HPDE6-E6E7 (cell line): ENCODE results near the gene SEMA3C.
A peak's percentile ranks its signal among the peaks of the same experiment; 100 is the strongest.
"Not testable (repeated sequence)": the region's sequence is repeated elsewhere in the genome, so short reads cannot be mapped to it uniquely, and the experiment has no call there.

Source experiments
- DNase-seq: peaks from one replicate; pipeline ENCODE4 v3.0.0; 2011; ENCODE audit warnings: missing footprints; ENCODE audit errors: extremely low spot score

SEMA3C gene

GRCh38 chr7:80926955-80927354 lies 8.1 kb upstream of the SEMA3C start:
- DNase-seq: not testable (repeated sequence)

GRCh38 chr7:80924090-80924489 lies 5.2 kb upstream of the SEMA3C start:
- DNase-seq: no peak

GRCh38 chr7:80923211-80923612 lies 4.4 kb upstream of the SEMA3C start:
- DNase-seq: no peak

DNA sequence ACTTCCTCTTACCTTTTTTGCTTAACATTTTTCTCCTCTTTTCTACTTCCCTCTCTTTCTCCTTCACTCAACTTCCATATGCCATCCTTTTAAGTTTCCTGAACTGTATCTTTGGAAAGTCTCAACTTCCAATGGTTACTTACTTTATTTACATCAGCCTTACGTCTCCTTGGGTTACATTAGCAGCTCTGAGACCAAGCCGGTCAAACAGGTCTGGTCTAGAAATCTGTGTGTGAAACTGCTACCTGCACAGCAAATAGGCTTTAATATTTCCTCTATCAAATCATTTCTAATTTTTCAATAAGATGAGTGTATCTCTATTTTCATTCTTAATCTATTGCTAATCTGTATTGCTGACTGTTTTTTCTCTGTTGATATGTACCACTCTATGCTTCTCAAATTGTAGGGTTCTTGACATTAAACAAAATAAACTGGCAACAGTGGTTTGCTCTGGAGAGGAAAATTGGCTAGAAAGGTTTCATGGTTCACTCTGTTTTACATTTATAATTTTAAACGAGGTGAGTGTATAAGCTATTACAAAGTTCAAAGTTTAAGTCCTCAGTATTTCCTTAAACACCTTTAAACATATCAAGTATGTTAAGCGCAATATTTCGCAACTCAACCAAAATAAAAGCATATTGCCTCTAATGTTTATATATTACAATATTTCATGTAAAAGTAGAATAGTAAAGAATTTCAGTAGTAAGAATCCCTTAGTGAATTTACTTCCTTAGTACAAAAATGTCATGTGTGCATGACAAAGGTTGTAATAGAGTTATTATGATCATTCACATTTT lies 3.6 kb upstream of the SEMA3C start:
- no peak for DNase-seq

- no peak for DNase-seq
These were observed 2.3 kb upstream of the SEMA3C start for GRCh38 chr7:80921130-80921529.

DNA sequence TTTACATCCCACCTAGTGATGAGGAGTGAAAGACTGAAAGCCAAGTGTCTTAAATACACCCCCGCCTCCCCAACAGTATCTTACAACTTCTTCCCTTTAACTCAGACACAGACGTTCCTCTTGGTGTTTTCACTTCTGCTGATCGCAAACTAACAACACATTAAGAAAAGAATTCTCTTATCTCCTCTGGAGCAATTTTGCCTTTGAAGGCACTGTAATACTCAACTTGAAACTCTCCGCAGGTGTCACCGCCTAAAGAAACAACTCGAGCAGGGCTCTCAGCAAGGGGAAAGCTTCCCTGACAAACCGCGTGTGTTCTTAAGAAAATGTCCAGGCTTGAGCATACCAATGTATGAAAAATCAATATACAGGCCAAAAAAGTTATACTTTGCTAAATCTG lies 452 bp downstream of the SEMA3C start:
- no peak for DNase-seq

DNA sequence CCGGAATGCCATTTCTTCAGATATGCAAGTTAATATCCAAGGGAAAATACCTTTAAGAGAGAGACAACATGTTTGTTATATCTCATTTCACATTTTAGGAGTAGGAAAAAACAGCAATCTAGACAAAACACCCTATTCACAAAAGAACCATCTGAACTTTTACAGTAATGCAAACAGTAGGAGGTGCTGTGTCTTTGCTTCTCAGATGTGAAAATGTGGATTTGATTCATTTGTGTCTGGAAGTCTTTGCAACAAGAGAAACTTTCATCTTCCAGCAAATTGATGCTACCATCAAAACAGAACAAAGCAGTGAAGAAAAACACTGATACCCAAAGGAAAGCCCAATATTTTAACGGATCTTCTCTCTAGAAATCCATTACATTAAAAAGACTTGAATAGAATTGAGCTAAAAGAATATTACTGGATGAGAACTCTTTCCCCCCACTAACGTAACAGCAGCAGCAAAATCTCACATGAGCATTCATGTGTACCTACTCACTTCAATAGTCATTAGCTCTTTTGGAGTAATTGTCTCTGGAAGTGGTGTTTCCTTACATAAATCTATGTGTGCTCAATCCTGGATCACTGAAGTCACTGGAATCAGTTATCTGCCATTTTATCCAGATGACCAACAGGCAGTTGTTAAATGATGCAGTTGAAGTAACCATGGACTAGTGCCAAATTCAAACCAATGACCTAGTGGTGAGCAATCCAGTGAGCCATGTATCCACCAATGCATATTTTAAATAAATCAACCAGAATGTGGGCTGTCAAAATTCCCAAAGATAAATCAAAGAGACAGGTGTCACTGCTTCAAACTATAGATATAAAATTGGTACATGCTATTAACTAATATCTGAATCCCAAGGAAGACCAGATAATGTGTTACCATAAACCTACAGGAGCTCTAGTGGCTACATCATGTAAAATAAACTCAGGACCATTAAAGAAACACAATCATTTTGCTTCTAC lies 1.8 kb downstream of the SEMA3C start:
- peak; percentile 36 for DNase-seq

- DNase-seq: no peak
These were observed 8.6 kb downstream of the SEMA3C start for GRCh38 chr7:80910228-80910627.

- no peak for DNase-seq
These were observed 10.5 kb downstream of the SEMA3C start for GRCh38 chr7:80908360-80908797.

DNA sequence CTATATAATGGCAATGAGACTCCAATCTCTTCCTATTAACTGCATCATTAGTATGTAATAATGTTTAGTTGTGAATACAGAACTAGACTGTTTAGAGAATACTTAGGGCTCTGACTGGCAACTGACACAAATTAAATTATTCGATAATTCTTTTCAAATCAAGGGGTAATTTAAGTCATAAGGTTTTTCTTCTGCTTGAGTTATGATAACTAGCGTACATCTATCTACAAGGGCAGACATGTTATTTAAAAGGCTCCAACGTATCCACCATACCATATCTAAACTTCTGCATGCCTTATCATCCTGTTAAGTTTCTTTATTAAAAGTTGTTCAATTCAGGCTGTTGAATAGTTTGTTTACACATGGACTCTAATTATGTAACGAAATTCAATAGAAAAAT lies 11.2 kb downstream of the SEMA3C start:
- DNase-seq: no peak

DNA sequence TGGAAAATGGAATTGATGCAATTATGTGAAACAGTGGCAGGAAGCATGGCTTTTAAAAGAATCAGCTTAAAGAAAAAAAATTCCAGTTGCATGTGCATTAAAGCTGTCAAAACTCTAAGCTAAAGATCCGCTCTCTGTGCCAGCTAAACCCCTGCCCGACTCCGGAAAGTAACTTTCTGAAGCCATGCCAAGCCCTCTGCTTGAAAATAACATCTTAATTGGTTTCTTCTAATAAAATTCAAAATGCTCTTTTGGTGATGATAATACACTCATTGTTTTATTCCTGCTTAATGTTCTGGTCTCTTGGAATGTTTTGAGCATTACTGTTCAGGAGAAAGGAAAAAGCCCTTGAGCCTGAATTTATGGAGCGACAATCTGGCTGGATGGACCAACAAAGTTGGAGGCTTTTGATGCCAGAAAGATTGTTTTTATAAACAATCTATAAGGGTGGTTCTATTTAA lies 11.7 kb downstream of the SEMA3C start:
- no peak for DNase-seq

- no peak for DNase-seq
These were observed 13.5 kb downstream of the SEMA3C start for GRCh38 chr7:80905334-80905733.

- no peak for DNase-seq
These were observed 16.0 kb downstream of the SEMA3C start for GRCh38 chr7:80902716-80903308.

DNA sequence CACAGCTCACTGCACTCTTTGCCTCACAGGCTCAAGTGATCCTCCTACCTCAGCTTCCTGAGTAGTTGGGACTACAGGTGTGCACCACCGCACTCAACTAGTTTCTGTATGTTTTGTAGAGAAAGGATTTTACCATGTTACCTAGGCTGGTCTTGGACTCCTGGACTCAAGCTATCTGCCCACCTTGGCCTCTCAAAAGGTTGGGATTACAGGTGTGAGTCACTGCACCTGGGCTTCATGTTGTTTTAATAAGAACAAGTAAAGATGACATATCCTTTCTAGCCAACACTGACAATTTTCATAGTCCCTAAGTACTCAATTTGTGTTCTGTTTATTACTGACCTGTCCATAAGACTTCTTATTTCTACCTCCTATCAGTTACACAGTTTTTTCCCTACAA lies 16.8 kb downstream of the SEMA3C start:
- no peak for DNase-seq

DNA sequence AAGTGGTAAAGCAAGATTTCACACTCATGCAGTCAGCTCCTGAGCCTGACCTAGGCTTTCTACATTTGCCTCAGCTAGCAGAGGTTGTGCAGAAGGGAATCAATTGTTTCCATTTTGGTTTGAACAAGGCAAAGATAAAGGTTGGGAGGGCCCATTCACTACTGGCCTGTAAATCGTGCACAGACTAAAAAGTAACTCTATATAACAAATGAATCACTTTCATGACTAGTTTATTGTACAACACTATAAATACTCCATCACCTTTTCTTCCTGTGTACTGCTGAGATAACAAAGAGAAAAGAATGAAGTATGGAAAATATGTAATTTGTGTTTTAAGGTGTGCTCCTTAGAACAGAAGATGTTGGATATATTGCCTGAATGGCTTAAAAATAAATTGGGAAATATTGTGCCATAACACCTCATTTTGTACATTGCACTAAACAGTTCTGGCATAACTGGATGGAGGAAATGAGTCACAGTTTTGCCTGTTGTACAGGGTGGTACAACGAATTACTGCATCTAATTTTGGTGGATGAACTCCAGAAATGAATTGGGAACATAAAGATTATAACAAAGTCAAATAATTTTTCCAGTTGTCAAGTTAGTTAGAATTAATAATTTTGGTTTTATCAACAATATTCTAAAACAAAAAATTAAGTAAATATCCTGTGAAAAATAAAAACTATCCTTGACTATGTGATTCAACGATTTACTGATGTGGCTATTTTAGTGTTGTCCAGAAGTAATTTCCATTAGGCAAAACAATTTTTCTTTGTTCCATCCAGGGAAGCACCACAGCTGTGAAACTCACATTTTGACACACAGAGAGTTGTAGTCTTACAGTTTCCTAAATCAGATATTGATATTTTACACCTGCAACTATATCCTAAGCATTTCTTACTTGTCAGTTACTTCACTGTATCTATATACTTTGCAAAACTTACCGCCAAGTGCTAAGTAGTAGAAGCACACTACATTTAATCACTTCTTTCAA lies 18.0 kb downstream of the SEMA3C start:
- DNase-seq: no peak

DNA sequence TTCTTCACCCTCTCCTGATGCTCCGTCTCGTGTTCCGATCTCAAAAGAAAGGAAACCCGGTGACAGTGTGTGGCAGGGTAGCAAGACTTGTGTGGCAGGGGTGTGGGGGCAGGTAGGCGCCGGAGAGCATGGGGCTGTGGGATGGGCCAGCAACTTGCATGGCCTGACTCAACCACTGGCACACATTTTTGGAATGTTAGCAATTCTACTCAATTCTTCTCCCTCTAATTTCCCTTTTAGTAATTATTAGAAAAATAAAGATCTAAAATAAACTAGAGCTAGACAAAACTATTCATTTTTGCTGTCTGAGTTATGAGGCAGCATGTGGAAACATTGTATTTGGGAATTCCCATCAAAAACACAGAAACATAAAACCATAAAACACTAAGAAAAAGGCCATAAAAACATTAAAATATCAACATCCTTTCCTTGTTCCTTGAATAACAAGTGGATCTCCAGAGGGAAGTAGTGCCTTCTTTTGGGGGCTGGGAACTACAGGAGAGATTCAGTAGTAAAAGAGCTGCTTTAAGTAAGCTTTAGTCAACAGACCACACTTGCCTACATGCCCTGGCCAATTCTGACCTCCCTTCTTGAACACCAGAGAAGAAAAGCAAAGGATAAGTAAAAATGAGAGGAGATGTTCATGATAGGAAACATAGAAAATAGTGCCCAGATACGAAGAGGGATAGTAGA lies 21.8 kb downstream of the SEMA3C start:
- DNase-seq: no peak

- no peak for DNase-seq
These were observed 23.8 kb downstream of the SEMA3C start for GRCh38 chr7:80895056-80895455.

DNA sequence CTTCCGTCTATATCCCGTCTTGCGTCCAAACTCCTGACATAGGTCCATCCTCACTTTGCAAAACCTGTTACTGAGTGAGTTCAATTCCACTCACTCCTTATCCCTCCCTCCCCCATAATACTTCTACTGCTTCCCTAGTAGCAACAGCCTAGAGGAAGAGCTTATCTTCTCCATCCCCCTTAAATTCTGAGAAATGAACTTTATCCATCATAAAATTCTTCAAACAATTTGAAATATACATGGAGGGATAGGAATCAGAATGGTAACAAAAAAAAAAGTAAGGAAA lies 27.6 kb downstream of the SEMA3C start:
- DNase-seq: no peak

- DNase-seq: no peak
These were observed 28.2 kb downstream of the SEMA3C start for GRCh38 chr7:80890426-80891258.

- no peak for DNase-seq
These were observed 29.3 kb downstream of the SEMA3C start for GRCh38 chr7:80889525-80889924.
